ENCODE measurements around the gene CFH. TPM values are rescaled to one million over a fixed set of nuclear protein-coding genes. Genes with fewer than 3 reads are reported as not detected.
"Not testable (repeated sequence)": the region's sequence is repeated elsewhere in the genome, so short reads cannot be mapped to it uniquely, and the experiment has no call there.

Gene CFH
- total RNA-seq, 1 donor from 2014 or later: 36.8 TPM

DNA sequence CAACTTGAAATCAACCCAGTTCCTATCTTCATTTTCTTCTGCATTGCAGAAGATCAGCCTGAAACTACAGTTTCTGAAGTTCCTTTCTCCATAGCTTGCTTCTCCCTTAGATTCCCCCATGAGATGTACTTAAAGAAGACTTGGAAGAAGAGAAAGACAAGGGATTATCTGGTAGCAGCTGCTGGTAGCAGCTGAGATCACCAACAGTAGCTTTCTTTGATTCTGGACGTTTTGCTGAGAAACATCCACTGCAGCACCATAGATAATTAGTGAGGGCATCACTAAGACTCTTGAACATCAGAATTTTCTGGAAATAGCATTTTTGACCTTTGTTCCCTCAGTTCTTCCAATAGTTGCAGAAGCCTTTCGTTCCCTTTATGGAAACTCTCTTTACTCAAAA lies 122.3 kb downstream of the CFH start:
- no peaks in the 10 kb centered on the region for H3K4me1 ChIP-seq
- TF ChIP-seq POLR2AphosphoS5 (IDR thresholded peaks at IDR 0.05; ENCODE audit: insufficient read depth in 1 of 2, low read depth in 1 of 2): no peak
- no peak for TF ChIP-seq POLR2A (IDR thresholded peaks at IDR 0.05)
- TF ChIP-seq, protein P1, sequence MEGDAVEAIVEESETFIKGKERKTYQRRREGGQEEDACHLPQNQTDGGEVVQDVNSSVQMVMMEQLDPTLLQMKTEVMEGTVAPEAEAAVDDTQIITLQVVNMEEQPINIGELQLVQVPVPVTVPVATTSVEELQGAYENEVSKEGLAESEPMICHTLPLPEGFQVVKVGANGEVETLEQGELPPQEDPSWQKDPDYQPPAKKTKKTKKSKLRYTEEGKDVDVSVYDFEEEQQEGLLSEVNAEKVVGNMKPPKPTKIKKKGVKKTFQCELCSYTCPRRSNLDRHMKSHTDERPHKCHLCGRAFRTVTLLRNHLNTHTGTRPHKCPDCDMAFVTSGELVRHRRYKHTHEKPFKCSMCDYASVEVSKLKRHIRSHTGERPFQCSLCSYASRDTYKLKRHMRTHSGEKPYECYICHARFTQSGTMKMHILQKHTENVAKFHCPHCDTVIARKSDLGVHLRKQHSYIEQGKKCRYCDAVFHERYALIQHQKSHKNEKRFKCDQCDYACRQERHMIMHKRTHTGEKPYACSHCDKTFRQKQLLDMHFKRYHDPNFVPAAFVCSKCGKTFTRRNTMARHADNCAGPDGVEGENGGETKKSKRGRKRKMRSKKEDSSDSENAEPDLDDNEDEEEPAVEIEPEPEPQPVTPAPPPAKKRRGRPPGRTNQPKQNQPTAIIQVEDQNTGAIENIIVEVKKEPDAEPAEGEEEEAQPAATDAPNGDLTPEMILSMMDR (IDR thresholded peaks at IDR 0.05): no peak
- no peaks in the 10 kb centered on the region for H3K36me3 ChIP-seq
- intact Hi-C loops (cut with DNase I): no loop called here
- H3K27ac ChIP-seq: no peak overlapping the region
- H3K27me3 ChIP-seq: no peaks in the 10 kb centered on the region
- no peaks in the 10 kb centered on the region for H3K9me3 ChIP-seq
- H3K4me3 ChIP-seq: no peak overlapping the region
- no peak for DNase-seq (ENCODE audit: extremely low spot score in 2 of 2)

DNA sequence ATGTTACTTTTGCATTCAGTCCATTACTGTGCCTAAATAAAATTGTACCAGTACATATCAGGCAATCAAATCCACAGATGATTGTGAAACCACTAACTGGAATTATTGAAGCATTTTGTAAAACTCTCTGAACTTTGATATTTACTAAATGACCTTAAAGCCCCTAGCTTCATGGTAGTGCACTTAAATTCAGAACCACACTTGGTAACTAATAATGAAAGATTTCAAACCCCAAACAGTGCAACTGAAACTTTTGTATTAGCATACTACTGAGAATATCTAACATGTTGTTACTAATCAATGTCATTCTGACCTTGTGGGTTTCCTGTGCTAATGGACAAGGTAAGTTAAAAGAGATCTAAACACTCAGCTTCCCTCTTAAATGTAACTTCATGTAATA lies 122.8 kb downstream of the CFH start, which contains the start of gene CFHR3:
TSS of gene CFHR3 (plus strand) at position 238 of the 400 bp plus-strand sequence. CDS start at position 285, 47 bp downstream.
- Histone ChIP-seq H3K27ac (no peak within 1 kb of the TSS), H3K4me1 (no peaks in the 10 kb centered on the region), H3K9me3 (no peaks in the 10 kb centered on the region), H3K4me3 (no peak within 1 kb of the TSS), H3K36me3 (no peaks in the 10 kb centered on the region), H3K27me3 (no peaks in the 10 kb centered on the region)
- intact Hi-C loops (cut with DNase I): no loop called here
- TF ChIP-seq, protein P1 (IDR thresholded peaks at IDR 0.05): no peak
- no peak for TF ChIP-seq POLR2A (IDR thresholded peaks at IDR 0.05)
- TF ChIP-seq POLR2AphosphoS5 (IDR thresholded peaks at IDR 0.05; ENCODE audit: insufficient read depth in 1 of 2, low read depth in 1 of 2): no peak
- no peak for DNase-seq (ENCODE audit: extremely low spot score in 2 of 2)

DNA sequence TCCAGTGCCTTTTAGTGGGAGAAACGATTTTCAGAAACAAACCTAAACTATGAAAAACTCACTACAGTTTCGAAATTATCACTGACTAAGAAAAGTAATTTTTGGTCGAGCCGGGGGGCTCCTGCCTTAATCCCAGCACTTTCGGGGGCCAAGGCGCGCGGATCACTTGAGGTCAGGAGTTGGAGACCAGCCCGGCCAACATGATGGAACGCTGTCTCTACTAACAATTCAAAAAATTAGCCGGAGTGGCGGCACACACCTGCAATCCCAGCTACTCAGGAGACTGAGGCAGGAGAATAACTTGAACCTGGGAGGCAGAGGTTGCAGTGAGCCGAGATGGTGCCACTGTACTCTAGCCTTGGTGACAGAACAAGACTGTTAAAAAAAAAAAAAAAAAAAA lies 125.8 kb downstream of the CFH start:
- H3K36me3 ChIP-seq: no peaks in the 10 kb centered on the region
- H3K27ac ChIP-seq: no peak overlapping the region
- H3K9me3 ChIP-seq: no peaks in the 10 kb centered on the region
- no peak overlapping the region for H3K4me3 ChIP-seq
- intact Hi-C loops (cut with DNase I): no loop called here
- TF ChIP-seq POLR2AphosphoS5 (IDR thresholded peaks at IDR 0.05; ENCODE audit: insufficient read depth in 1 of 2, low read depth in 1 of 2) (no peak), POLR2A (IDR thresholded peaks at IDR 0.05) (no peak)
- TF ChIP-seq, protein P1 (IDR thresholded peaks at IDR 0.05): no peak
- H3K4me1 ChIP-seq: no peaks in the 10 kb centered on the region
- no peak for DNase-seq (ENCODE audit: extremely low spot score in 2 of 2)
- no peaks in the 10 kb centered on the region for H3K27me3 ChIP-seq

DNA sequence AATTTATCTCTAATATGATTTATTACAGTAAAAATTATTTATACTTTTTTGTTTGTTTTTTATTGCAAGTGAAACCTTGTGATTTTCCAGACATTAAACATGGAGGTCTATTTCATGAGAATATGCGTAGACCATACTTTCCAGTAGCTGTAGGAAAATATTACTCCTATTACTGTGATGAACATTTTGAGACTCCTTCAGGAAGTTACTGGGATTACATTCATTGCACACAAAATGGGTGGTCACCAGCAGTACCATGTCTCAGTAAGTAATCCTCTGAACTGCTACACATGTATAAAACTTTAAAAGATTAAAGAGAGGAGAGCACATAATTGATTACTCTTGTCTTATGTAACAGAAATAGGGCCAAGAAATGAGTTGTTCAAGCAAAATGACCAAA lies 127.2 kb downstream of the CFH start:
- no peak overlapping the region for H3K4me3 ChIP-seq
- DNase-seq (ENCODE audit: extremely low spot score in 2 of 2): no peak
- no peaks in the 10 kb centered on the region for H3K36me3 ChIP-seq
- H3K27ac ChIP-seq: no peak overlapping the region
- no peaks in the 10 kb centered on the region for H3K27me3 ChIP-seq
- no peaks in the 10 kb centered on the region for H3K4me1 ChIP-seq
- H3K9me3 ChIP-seq: no peaks in the 10 kb centered on the region
- TF ChIP-seq POLR2A (IDR thresholded peaks at IDR 0.05) (no peak), POLR2AphosphoS5 (IDR thresholded peaks at IDR 0.05; ENCODE audit: insufficient read depth in 1 of 2, low read depth in 1 of 2) (no peak)
- TF ChIP-seq, protein P1 (IDR thresholded peaks at IDR 0.05): no peak
- intact Hi-C loops (cut with DNase I): no loop called here

DNA sequence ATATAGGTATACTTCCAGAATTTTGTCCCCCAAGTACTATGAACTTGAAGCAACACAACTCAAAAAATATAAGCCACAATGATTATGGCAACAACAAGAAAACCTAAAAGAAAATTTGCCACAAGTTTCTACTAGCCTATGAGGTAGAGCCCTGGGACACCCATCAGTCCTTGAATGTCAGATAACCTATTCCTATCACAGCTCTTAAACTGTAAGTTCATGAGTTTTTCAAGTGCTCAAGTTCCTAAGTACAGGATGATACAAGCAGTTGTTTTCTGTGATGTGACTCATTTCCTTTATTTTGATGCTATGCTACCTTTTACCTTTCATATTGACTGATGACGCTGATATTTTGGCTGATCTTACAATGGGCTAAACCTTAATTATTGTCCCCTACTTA lies 139.4 kb downstream of the CFH start:
- intact Hi-C loops (cut with DNase I); H3K27ac ChIP-seq: not testable (repeated sequence)

DNA sequence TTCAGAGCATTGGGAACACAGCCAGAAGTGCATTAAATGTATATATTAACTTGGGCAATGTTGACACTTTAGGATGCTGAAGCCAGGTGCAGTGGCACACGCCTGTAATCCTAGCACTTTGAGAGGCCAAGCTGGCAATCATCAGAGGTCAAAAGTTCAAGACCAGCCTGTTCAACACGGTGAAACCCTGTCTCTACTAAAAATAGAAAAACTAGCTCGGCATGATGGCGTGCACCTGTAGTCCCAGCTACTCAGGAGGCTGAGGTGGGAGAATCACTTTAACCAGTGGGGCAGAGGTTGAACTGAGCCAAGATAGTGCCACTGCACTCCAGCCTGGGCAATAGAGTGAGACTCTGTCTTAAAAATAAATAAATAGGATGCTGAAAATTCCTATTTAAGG lies 142.3 kb downstream of the CFH start:
- DNase-seq (ENCODE audit: extremely low spot score in 2 of 2); H3K36me3 ChIP-seq; H3K4me3 ChIP-seq; H3K9me3 ChIP-seq; intact Hi-C loops (cut with DNase I); H3K4me1 ChIP-seq; H3K27me3 ChIP-seq; H3K27ac ChIP-seq: not testable (repeated sequence)

More for the DNA sequence above, 139.4 kb downstream of the CFH start:
- not testable (repeated sequence) for H3K9me3 ChIP-seq; H3K4me3 ChIP-seq; DNase-seq (ENCODE audit: extremely low spot score in 2 of 2); H3K4me1 ChIP-seq; H3K36me3 ChIP-seq; H3K27me3 ChIP-seq

Other genes with a start within 250 kb of the CFH start
- gene KCNT2, start 43.6 kb upstream of the CFH start, total RNA-seq: 1.2 TPM
- not detected for gene CFHR3, start 122.8 kb downstream of the CFH start, total RNA-seq
- gene CFHR1, start 167.7 kb downstream of the CFH start, total RNA-seq: not detected
- gene CFHR4, start 236.0 kb downstream of the CFH start, total RNA-seq: not detected